Glutamatergic neuron (in vitro differentiated cells): ENCODE results near the gene FRMD4B. TPM values are rescaled to one million over a fixed set of nuclear protein-coding genes. Genes with fewer than 3 reads are reported as not detected.

Experiments used
- DNase-seq: peaks from one replicate; pipeline ENCODE4 v3.0.0; 2022
- H3K27ac Mint-ChIP-seq: one replicate; pipeline ENCODE4 v1.8.0; 2020; ENCODE audit warnings: mild to moderate bottlenecking, mixed read lengths, inconsistent platforms; ENCODE audit not compliant: unreplicated experiment
- H3K27me3 Mint-ChIP-seq: one replicate; pipeline ENCODE4 v1.8.0; 2020; ENCODE audit warnings: mild to moderate bottlenecking, moderate library complexity, mixed read lengths, inconsistent platforms; ENCODE audit not compliant: unreplicated experiment
- H3K36me3 Mint-ChIP-seq: one replicate; pipeline ENCODE4 v1.8.0; 2020; ENCODE audit warnings: mild to moderate bottlenecking, mixed read lengths, inconsistent platforms; ENCODE audit not compliant: unreplicated experiment
- H3K4me1 Mint-ChIP-seq: one replicate; pipeline ENCODE4 v1.8.0; 2020; ENCODE audit warnings: mild to moderate bottlenecking, low read depth, mixed read lengths, inconsistent platforms; ENCODE audit not compliant: unreplicated experiment
- H3K4me3 Mint-ChIP-seq: one replicate; pipeline ENCODE4 v1.8.0; 2020; ENCODE audit warnings: mild to moderate bottlenecking, mixed read lengths, inconsistent platforms; ENCODE audit not compliant: unreplicated experiment
- H3K9me3 Mint-ChIP-seq: one replicate; pipeline ENCODE4 v1.8.0; 2020; ENCODE audit warnings: mild to moderate bottlenecking, moderate library complexity, mixed read lengths, inconsistent platforms; ENCODE audit not compliant: unreplicated experiment
- CTCF ChIP-seq: fragments of 200-600 bp; sonication (generic); IDR thresholded peaks from one replicate; pipeline ENCODE4 v1.5.0; 2021; ENCODE audit not compliant: partially characterized antibody, unreplicated experiment
- total RNA-seq: library from RNA; stranded (reverse); fragmentation: NEBNext Ultra II Directional; extraction: Animal tissue kit (Norgen Biotek cat#: 25700); gene quantifications from one replicate; pipeline ENCODE4 v1.2.1, GENCODE V29; 2021; ENCODE audit not compliant: unreplicated experiment

The FRMD4B gene
- total RNA-seq, 1 donor from 2014 or later, result 3.9 TPM

- Mint-ChIP-seq H3K4me3 (no peak overlapping the region), H3K27me3 (no peaks in the 10 kb centered on the region), H3K4me1 (peaks cover 2% of the 10 kb centered on the region), H3K36me3 (no peaks in the 10 kb centered on the region), H3K27ac (no peak overlapping the region), H3K9me3 (no peaks in the 10 kb centered on the region)
- no peak for TF ChIP-seq CTCF
- no peak for DNase-seq
Observed at GRCh38 chr3:69378112-69378802, 7.6 kb downstream of the FRMD4B start.

- H3K36me3 Mint-ChIP-seq, result no peaks in the 10 kb centered on the region
- no peaks in the 10 kb centered on the region for H3K9me3 Mint-ChIP-seq
- no peak for TF ChIP-seq CTCF
- no peak for DNase-seq
- H3K4me3 Mint-ChIP-seq, result no peak overlapping the region
- H3K27ac Mint-ChIP-seq, result no peak overlapping the region
- H3K4me1 Mint-ChIP-seq, result peaks cover 2% of the 10 kb centered on the region
- no peaks in the 10 kb centered on the region for H3K27me3 Mint-ChIP-seq
Observed at GRCh38 chr3:69377262-69377661, 8.6 kb downstream of the FRMD4B start.

GRCh38 chr3:69376731-69377130 lies 9.2 kb downstream of the FRMD4B start:
- Mint-ChIP-seq H3K4me1 (peaks cover 2% of the 10 kb centered on the region), H3K9me3 (no peaks in the 10 kb centered on the region), H3K36me3 (no peaks in the 10 kb centered on the region), H3K27ac (no peak overlapping the region), H3K27me3 (no peaks in the 10 kb centered on the region), H3K4me3 (no peak overlapping the region)
- no peak for TF ChIP-seq CTCF
- no peak for DNase-seq

GRCh38 chr3:69371816-69372215 lies 14.1 kb downstream of the FRMD4B start:
- H3K9me3 Mint-ChIP-seq, result no peaks in the 10 kb centered on the region

More at GRCh38 chr3:69371816-69372215, 14.1 kb downstream of the FRMD4B start:
- Mint-ChIP-seq H3K27me3 (no peaks in the 10 kb centered on the region), H3K27ac (no peak overlapping the region), H3K4me3 (no peak overlapping the region), H3K36me3 (no peaks in the 10 kb centered on the region), H3K4me1 (no peaks in the 10 kb centered on the region)
- TF ChIP-seq CTCF, result no peak
- no peak for DNase-seq
